Erythroblast (primary cell): ENCODE results near the gene CCDC66.

ENCODE experiments used
- GATA1 ChIP-seq: IDR thresholded peaks from 2 replicates; pipeline ENCODE4 v1.6.1; 2011; ENCODE audit warnings: low read depth, mild to moderate bottlenecking, control low read depth, low read length, moderate library complexity
- POLR2A ChIP-seq: IDR thresholded peaks from 2 replicates; pipeline ENCODE4 v1.6.1; 2011; ENCODE audit warnings: mild to moderate bottlenecking, low read length

DNA sequence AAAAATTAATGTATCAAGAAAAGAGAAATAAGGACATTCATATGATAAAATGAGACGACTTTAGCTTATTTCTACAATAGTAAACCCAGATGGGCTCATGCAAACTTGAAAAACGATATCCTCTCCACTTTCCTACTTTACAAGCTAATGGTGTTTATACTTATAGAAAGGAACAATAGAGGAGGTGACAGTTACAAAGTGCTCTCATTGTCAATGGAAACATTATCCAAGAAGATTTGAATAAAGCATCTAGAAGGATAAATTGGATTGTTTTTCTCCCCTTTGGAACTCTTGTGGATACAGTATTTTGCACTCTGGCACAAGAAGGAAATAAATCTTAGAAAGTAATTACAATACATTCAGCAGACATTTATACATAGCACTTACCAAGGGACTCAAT lies 20.2 kb upstream of the CCDC66 start:
- TF ChIP-seq POLR2A, result no peak
- no peak for TF ChIP-seq GATA1
